ENCODE measurements around the gene ERN2. TPM values are rescaled to one million over a fixed set of nuclear protein-coding genes. Genes with fewer than 3 reads are reported as not detected.
A peak's percentile ranks its signal among the peaks of the same experiment; 100 is the strongest.

Gene ERN2
- total RNA-seq, 1 experiment from 2014 or later, result 1.8 TPM

DNA sequence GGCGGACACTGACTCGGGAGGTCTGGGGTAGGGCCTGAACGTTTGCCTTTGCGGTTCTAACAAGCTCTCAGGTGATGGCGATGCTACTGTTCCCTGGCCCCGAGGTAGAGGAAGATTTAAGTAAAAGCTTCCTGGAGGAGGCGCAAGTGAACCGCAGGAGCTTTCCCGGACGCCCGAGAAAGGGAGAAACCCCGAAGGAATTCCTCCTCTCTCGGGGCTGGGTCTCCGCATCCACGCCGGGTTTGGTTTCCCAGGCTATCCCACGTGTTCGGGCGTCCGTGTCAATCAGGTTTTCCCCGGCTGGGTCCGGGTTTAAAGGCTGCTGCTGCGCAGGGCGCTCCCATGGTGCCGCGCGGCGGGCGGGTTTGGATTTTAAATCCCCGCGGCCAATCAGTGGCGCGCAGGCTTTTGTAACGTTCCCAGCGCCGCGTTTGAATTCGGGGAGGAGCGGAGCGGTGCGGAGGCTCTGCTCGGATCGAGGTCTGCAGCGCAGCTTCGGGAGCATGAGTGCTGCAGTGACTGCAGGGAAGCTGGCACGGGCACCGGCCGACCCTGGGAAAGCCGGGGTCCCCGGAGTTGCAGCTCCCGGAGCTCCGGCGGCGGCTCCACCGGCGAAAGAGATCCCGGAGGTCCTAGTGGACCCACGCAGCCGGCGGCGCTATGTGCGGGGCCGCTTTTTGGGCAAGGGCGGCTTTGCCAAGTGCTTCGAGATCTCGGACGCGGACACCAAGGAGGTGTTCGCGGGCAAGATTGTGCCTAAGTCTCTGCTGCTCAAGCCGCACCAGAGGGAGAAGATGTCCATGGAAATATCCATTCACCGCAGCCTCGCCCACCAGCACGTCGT, 34.4 kb downstream of the ERN2 start, which contains the start of gene PLK1 (continued):
- TF ChIP-seq, protein P1, sequence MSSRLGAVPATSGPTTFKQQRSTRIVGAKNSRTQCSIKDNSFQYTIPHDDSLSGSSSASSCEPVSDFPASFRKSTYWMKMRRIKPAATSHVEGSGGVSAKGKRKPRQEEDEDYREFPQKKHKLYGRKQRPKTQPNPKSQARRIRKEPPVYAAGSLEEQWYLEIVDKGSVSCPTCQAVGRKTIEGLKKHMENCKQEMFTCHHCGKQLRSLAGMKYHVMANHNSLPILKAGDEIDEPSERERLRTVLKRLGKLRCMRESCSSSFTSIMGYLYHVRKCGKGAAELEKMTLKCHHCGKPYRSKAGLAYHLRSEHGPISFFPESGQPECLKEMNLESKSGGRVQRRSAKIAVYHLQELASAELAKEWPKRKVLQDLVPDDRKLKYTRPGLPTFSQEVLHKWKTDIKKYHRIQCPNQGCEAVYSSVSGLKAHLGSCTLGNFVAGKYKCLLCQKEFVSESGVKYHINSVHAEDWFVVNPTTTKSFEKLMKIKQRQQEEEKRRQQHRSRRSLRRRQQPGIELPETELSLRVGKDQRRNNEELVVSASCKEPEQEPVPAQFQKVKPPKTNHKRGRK (CRISPR knock-in tag; IDR thresholded peaks at IDR 0.05; ENCODE audit: borderline replicate concordance), result no peak
- TF ChIP-seq EMX1 (CRISPR knock-in tag; IDR thresholded peaks at IDR 0.05) (no peak), GRHL2 (CRISPR knock-in tag; IDR thresholded peaks at IDR 0.05; ENCODE audit: insufficient replicate concordance, severe bottlenecking) (no peak), JAZF1 (CRISPR knock-in tag; IDR thresholded peaks at IDR 0.05) (no peak), SMAD4 (CRISPR knock-in tag; IDR thresholded peaks at IDR 0.05) (no peak), NR3C1 (CRISPR knock-in tag; conservative IDR thresholded peaks at IDR 0.05; ENCODE audit: low read depth) (0 out of 2 replicates have a peak, but pooled peaks have one; percentile 23), ZBTB43 (CRISPR knock-in tag; IDR thresholded peaks at IDR 0.05) (no peak), SMAD3 (CRISPR knock-in tag; IDR thresholded peaks at IDR 0.05; ENCODE audit: borderline replicate concordance) (no peak), CBFB (CRISPR knock-in tag; IDR thresholded peaks at IDR 0.05; ENCODE audit: low read depth) (no peak), NR1H2 (CRISPR knock-in tag; IDR thresholded peaks at IDR 0.05) (no peak), NFE2L1 (CRISPR knock-in tag; IDR thresholded peaks at IDR 0.05) (peak; percentile 84; the same call in 1 of the 2 replicates), NFATC4 (CRISPR knock-in tag; IDR thresholded peaks at IDR 0.05) (no peak), RELA (CRISPR knock-in tag; IDR thresholded peaks at IDR 0.05; ENCODE audit: borderline replicate concordance) (no peak), ZNF281 (CRISPR knock-in tag; IDR thresholded peaks at IDR 0.05) (peak; percentile 76), ZNF263 (CRISPR knock-in tag; IDR thresholded peaks at IDR 0.05; ENCODE audit: low read depth) (peak; percentile 69; the same call in 1 of the 2 replicates), TP53 (CRISPR knock-in tag; IDR thresholded peaks at IDR 0.05) (peak; percentile 75; the same call in 1 of the 2 replicates), ZNF219 (CRISPR knock-in tag; IDR thresholded peaks at IDR 0.05; ENCODE audit: borderline replicate concordance) (0 out of 2 replicates have a peak, but pooled peaks have one; percentile 15), ZNF121 (CRISPR knock-in tag; IDR thresholded peaks at IDR 0.05) (no peak), CREM (CRISPR knock-in tag; IDR thresholded peaks at IDR 0.05) (peak; percentile 86)
- TF ChIP-seq, protein P2, sequence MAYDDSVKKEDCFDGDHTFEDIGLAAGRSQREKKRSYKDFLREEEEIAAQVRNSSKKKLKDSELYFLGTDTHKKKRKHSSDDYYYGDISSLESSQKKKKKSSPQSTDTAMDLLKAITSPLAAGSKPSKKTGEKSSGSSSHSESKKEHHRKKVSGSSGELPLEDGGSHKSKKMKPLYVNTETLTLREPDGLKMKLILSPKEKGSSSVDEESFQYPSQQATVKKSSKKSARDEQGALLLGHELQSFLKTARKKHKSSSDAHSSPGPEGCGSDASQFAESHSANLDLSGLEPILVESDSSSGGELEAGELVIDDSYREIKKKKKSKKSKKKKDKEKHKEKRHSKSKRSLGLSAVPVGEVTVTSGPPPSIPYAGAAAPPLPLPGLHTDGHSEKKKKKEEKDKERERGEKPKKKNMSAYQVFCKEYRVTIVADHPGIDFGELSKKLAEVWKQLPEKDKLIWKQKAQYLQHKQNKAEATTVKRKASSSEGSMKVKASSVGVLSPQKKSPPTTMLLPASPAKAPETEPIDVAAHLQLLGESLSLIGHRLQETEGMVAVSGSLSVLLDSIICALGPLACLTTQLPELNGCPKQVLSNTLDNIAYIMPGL (CRISPR knock-in tag; IDR thresholded peaks at IDR 0.05), result 0 out of 2 replicates have a peak, but pooled peaks have one; percentile 49
- TF ChIP-seq, protein P3, sequence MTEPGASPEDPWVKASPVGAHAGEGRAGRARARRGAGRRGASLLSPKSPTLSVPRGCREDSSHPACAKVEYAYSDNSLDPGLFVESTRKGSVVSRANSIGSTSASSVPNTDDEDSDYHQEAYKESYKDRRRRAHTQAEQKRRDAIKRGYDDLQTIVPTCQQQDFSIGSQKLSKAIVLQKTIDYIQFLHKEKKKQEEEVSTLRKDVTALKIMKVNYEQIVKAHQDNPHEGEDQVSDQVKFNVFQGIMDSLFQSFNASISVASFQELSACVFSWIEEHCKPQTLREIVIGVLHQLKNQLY (CRISPR knock-in tag; IDR thresholded peaks at IDR 0.05), result no peak
- TF ChIP-seq, protein P4, sequence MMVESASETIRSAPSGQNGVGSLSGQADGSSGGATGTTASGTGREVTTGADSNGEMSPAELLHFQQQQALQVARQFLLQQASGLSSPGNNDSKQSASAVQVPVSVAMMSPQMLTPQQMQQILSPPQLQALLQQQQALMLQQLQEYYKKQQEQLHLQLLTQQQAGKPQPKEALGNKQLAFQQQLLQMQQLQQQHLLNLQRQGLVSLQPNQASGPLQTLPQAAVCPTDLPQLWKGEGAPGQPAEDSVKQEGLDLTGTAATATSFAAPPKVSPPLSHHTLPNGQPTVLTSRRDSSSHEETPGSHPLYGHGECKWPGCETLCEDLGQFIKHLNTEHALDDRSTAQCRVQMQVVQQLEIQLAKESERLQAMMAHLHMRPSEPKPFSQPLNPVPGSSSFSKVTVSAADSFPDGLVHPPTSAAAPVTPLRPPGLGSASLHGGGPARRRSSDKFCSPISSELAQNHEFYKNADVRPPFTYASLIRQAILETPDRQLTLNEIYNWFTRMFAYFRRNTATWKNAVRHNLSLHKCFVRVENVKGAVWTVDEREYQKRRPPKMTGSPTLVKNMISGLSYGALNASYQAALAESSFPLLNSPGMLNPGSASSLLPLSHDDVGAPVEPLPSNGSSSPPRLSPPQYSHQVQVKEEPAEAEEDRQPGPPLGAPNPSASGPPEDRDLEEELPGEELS (CRISPR knock-in tag; IDR thresholded peaks at IDR 0.05), result no peak
- TF ChIP-seq, protein P5, sequence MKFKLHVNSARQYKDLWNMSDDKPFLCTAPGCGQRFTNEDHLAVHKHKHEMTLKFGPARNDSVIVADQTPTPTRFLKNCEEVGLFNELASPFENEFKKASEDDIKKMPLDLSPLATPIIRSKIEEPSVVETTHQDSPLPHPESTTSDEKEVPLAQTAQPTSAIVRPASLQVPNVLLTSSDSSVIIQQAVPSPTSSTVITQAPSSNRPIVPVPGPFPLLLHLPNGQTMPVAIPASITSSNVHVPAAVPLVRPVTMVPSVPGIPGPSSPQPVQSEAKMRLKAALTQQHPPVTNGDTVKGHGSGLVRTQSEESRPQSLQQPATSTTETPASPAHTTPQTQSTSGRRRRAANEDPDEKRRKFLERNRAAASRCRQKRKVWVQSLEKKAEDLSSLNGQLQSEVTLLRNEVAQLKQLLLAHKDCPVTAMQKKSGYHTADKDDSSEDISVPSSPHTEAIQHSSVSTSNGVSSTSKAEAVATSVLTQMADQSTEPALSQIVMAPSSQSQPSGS (CRISPR knock-in tag; IDR thresholded peaks at IDR 0.05; ENCODE audit: borderline replicate concordance, low read depth), result no peak
- TF ChIP-seq, protein P6, sequence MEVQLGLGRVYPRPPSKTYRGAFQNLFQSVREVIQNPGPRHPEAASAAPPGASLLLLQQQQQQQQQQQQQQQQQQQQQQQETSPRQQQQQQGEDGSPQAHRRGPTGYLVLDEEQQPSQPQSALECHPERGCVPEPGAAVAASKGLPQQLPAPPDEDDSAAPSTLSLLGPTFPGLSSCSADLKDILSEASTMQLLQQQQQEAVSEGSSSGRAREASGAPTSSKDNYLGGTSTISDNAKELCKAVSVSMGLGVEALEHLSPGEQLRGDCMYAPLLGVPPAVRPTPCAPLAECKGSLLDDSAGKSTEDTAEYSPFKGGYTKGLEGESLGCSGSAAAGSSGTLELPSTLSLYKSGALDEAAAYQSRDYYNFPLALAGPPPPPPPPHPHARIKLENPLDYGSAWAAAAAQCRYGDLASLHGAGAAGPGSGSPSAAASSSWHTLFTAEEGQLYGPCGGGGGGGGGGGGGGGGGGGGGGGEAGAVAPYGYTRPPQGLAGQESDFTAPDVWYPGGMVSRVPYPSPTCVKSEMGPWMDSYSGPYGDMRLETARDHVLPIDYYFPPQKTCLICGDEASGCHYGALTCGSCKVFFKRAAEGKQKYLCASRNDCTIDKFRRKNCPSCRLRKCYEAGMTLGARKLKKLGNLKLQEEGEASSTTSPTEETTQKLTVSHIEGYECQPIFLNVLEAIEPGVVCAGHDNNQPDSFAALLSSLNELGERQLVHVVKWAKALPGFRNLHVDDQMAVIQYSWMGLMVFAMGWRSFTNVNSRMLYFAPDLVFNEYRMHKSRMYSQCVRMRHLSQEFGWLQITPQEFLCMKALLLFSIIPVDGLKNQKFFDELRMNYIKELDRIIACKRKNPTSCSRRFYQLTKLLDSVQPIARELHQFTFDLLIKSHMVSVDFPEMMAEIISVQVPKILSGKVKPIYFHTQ (CRISPR knock-in tag; IDR thresholded peaks at IDR 0.05), result no peak

Data from WTC11 (cell line).